SK-N-MC (cell line): Measurements from ENCODE around the gene THAP10.

Source experiments
- EZH2 ChIP-seq: fragments of 200-600 bp; sonication (generic); IDR thresholded peaks from one replicate; pipeline ENCODE4 v1.6.1; 2017; ENCODE audit warnings: antibody characterized with exemption
- FOXP2 ChIP-seq: optimal IDR thresholded peaks from 2 replicates; pipeline ENCODE3; 2011; ENCODE audit warnings: mild to moderate bottlenecking, moderate library complexity; ENCODE audit not compliant: insufficient read depth; ENCODE audit errors: extremely low read length, control extremely low read depth
- POLR2AphosphoS5 ChIP-seq: IDR thresholded peaks from 2 replicates; pipeline ENCODE4 v1.6.1; 2012; ENCODE audit warnings: mild to moderate bottlenecking, low read depth, low read length, borderline replicate concordance

GRCh38 chr15:70856177-70856883 lies 35.9 kb downstream of the THAP10 start:
- TF ChIP-seq POLR2AphosphoS5: no peak
- TF ChIP-seq EZH2: no peak
- TF ChIP-seq FOXP2: no peak
